ENCODE data around the gene MGLL. TPM values are rescaled to one million over a fixed set of nuclear protein-coding genes. Genes with fewer than 3 reads are reported as not detected.
"Not testable (repeated sequence)": the region's sequence is repeated elsewhere in the genome, so short reads cannot be mapped to it uniquely, and the experiment has no call there.

The MGLL gene
- total RNA-seq, 1 experiment from 2014 or later = 2.1 TPM

- CTCF ChIA-PET = no interaction called here
- no peak for ATAC-seq
- TF ChIP-seq REST (IDR thresholded peaks at IDR 0.05; ENCODE audit: insufficient read depth in 1 of 2, low read depth in 2 of 2, low read length in 1 of 2) (no peak), POLR2AphosphoS5 (IDR thresholded peaks at IDR 0.05; ENCODE audit: low read depth, low read length) (no peak), TCF7L2 (IDR thresholded peaks at IDR 0.05; ENCODE audit: low read depth, low read length) (no peak), CTCF (IDR thresholded peaks at IDR 0.05) (no peak), SIN3A (IDR thresholded peaks at IDR 0.05; ENCODE audit: borderline replicate concordance, insufficient read depth, low read depth, low read length) (no peak)
- no peak for DNase-seq (ENCODE audit: low read depth, low spot score)
- no peak overlapping the region for H3K4me3 ChIP-seq (ENCODE audit: low read depth in 2 of 2, low read length in 2 of 2)
- in situ Hi-C loops (cut with HindIII; ENCODE audit: low pct_unique_long_range_greater_than_20kb, low sequenced_read_pairs) (no loop called here), intact Hi-C loops (cut with micrococcal nuclease; ENCODE audit: unreplicated experiment) (no loop called here)
- no peaks in the 10 kb centered on the region for H3K36me3 ChIP-seq (ENCODE audit: control insufficient read depth, insufficient read depth, low read length)
- POLR2A ChIA-PET = interaction anchor here (0.6 kb wide), 1 partner anchor 10 kb away, joined by 3 read pairs; no protein-coding TSS in a partner anchor
- H3K9me3 ChIP-seq (ENCODE audit: control insufficient read depth, insufficient read depth, low read depth, low read length) = no peaks in the 10 kb centered on the region
- no peak overlapping the region for H3K27ac ChIP-seq (ENCODE audit: low read length)
- BruUV-seq (replicated peaks) = no TSS peak
- no peaks in the 10 kb centered on the region for H3K4me1 ChIP-seq (ENCODE audit: control insufficient read depth, insufficient read depth, low read length)
- no peaks in the 10 kb centered on the region for H3K27me3 ChIP-seq (ENCODE audit: control insufficient read depth, insufficient read depth, low read length)
Observed at GRCh38 chr3:127682561-127682960, 139.8 kb downstream of the MGLL start.

DNA sequence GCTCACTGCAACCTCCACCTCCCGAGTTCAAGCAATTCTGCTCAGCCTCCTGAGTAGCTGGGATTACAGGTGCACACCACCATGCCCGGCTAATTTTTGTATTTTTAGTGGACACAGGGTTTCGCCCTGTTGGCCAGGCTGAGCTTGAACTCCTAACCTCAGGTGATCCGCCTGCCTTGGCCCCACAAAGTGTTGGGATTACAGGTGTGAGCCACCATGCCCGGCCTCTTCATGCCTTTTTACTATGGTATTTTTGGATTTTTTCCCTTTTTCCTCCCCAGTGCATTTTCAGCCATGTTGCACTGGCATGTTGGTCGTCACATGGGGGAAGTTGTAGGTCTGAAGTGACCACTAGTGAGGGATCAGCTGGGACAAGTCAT lies 140.2 kb downstream of the MGLL start:
- POLR2A ChIA-PET = interaction anchor here (0.6 kb wide), 1 partner anchor 71 kb away, joined by 3 read pairs; no protein-coding TSS in a partner anchor
- DNase-seq (ENCODE audit: low read depth, low spot score); intact Hi-C loops (cut with micrococcal nuclease; ENCODE audit: unreplicated experiment); H3K27me3 ChIP-seq (ENCODE audit: control insufficient read depth, insufficient read depth, low read length); H3K4me3 ChIP-seq (ENCODE audit: low read depth in 2 of 2, low read length in 2 of 2); H3K4me1 ChIP-seq (ENCODE audit: control insufficient read depth, insufficient read depth, low read length); CTCF ChIA-PET; H3K36me3 ChIP-seq (ENCODE audit: control insufficient read depth, insufficient read depth, low read length); BruUV-seq (replicated peaks); in situ Hi-C loops (cut with HindIII; ENCODE audit: low pct_unique_long_range_greater_than_20kb, low sequenced_read_pairs); ATAC-seq; H3K9me3 ChIP-seq (ENCODE audit: control insufficient read depth, insufficient read depth, low read depth, low read length); H3K27ac ChIP-seq (ENCODE audit: low read length): not testable (repeated sequence)

- intact Hi-C loops (cut with micrococcal nuclease; ENCODE audit: unreplicated experiment) (no loop called here), in situ Hi-C loops (cut with HindIII; ENCODE audit: low pct_unique_long_range_greater_than_20kb, low sequenced_read_pairs) (no loop called here)
- ChIA-PET POLR2A (no interaction called here), CTCF (no interaction called here)
- ATAC-seq (no peak), DNase-seq (ENCODE audit: low read depth, low spot score) (no peak)
- H3K4me1 ChIP-seq (ENCODE audit: control insufficient read depth, insufficient read depth, low read length) = no peaks in the 10 kb centered on the region
- no peaks in the 10 kb centered on the region for H3K9me3 ChIP-seq (ENCODE audit: control insufficient read depth, insufficient read depth, low read depth, low read length)
- TF ChIP-seq POLR2AphosphoS5 (IDR thresholded peaks at IDR 0.05; ENCODE audit: low read depth, low read length) = no peak
- no peak for TF ChIP-seq SIN3A (IDR thresholded peaks at IDR 0.05; ENCODE audit: borderline replicate concordance, insufficient read depth, low read depth, low read length)
- TF ChIP-seq TCF7L2 (IDR thresholded peaks at IDR 0.05; ENCODE audit: low read depth, low read length) = no peak
- no peak for TF ChIP-seq CTCF (IDR thresholded peaks at IDR 0.05)
- TF ChIP-seq REST (IDR thresholded peaks at IDR 0.05; ENCODE audit: insufficient read depth in 1 of 2, low read depth in 2 of 2, low read length in 1 of 2) = no peak
- H3K4me3 ChIP-seq (ENCODE audit: low read depth in 2 of 2, low read length in 2 of 2) = no peak overlapping the region
- BruUV-seq (replicated peaks) = no TSS peak
- H3K27me3 ChIP-seq (ENCODE audit: control insufficient read depth, insufficient read depth, low read length) = no peaks in the 10 kb centered on the region
- H3K36me3 ChIP-seq (ENCODE audit: control insufficient read depth, insufficient read depth, low read length) = no peaks in the 10 kb centered on the region
- no peak overlapping the region for H3K27ac ChIP-seq (ENCODE audit: low read length)
Observed at GRCh38 chr3:127680798-127681221, 141.5 kb downstream of the MGLL start.
